ENCODE data around the gene IST1.
A peak's percentile ranks its signal among the peaks of the same experiment; 100 is the strongest.
"Not testable (repeated sequence)": the region's sequence is repeated elsewhere in the genome, so short reads cannot be mapped to it uniquely, and the experiment has no call there.

The IST1 gene

GRCh38 chr16:71882505-71883167, 12.7 kb upstream of the IST1 start:
- DNase-seq = peak; percentile 62

GRCh38 chr16:71883168-71883848, 12.0 kb upstream of the IST1 start:
- peak; percentile 8 for DNase-seq

GRCh38 chr16:71883849-71884638, 11.3 kb upstream of the IST1 start, which contains the start of gene ZNF821:
TSS of gene ZNF821 (minus strand) at chr16:71884182. CDS start at chr16:71879946, 4,236 bp downstream.
- DNase-seq = peak; percentile 85

GRCh38 chr16:71885261-71885650, 10.1 kb upstream of the IST1 start:
- no peak for DNase-seq

- DNase-seq = no peak
Measured at GRCh38 chr16:71889147-71889546, 6.2 kb upstream of the IST1 start.

- DNase-seq = no peak
Measured at GRCh38 chr16:71893888-71894228, 1.5 kb upstream of the IST1 start.

GRCh38 chr16:71894229-71894920, 956 bp upstream of the IST1 start:
- DNase-seq = peak; percentile 41

- no peak for DNase-seq
Measured at GRCh38 chr16:71895679-71896365, 491 bp downstream of the IST1 start.

GRCh38 chr16:71896764-71897368, 1.5 kb downstream of the IST1 start:
- DNase-seq = no peak

- DNase-seq = no peak
Measured at GRCh38 chr16:71899171-71899570, 3.8 kb downstream of the IST1 start.

- DNase-seq = no peak
Measured at GRCh38 chr16:71902656-71903365, 7.5 kb downstream of the IST1 start.

GRCh38 chr16:71903608-71904007, 8.3 kb downstream of the IST1 start:
- DNase-seq = no peak

- no peak for DNase-seq
Measured at GRCh38 chr16:71904239-71904638, 8.9 kb downstream of the IST1 start.

GRCh38 chr16:71905765-71906164, 10.4 kb downstream of the IST1 start:
- DNase-seq = not testable (repeated sequence)

GRCh38 chr16:71911121-71911520, 15.8 kb downstream of the IST1 start:
- no peak for DNase-seq

- no peak for DNase-seq
Measured at GRCh38 chr16:71912534-71913275, 17.4 kb downstream of the IST1 start.

- DNase-seq = no peak
Measured at GRCh38 chr16:71914802-71915201, 19.5 kb downstream of the IST1 start.

- DNase-seq = no peak
Measured at GRCh38 chr16:71915350-71915749, 20.0 kb downstream of the IST1 start.

- DNase-seq = no peak
Measured at GRCh38 chr16:71916397-71916920, 21.1 kb downstream of the IST1 start.

GRCh38 chr16:71917900-71918299, 22.6 kb downstream of the IST1 start:
- no peak for DNase-seq

GRCh38 chr16:71919035-71919434, 23.7 kb downstream of the IST1 start:
- no peak for DNase-seq
